RWPE1 (cell line): ENCODE results near the gene PTPN1.

Experiments
- CTCF ChIA-PET: fragments of 350-600 bp; sonication (Branson Sonifier 250); formaldehyde crosslinking; extraction: SDS; loops from one replicate; lab custom pipeline; 2021; lab: Yijun Ruan, JAX
- POLR2A ChIA-PET: fragments of 400-600 bp; formaldehyde crosslinking; extraction: SDS; loops from one replicate; lab custom pipeline; 2020; ENCODE audit warnings: antibody characterized with exemption; ENCODE audit not compliant: low non-redundant PET; lab: Yijun Ruan, JAX
- DNase-seq: peaks from one replicate; pipeline ENCODE4 v3.0.0; 2012; ENCODE audit warnings: low spot score
- H3K27ac ChIP-seq: fragments of 450-650 bp; 2 replicates; pipeline ENCODE4 v1.5.1; 2017
- CTCF ChIP-seq: fragments of 450-650 bp; conservative IDR thresholded peaks from 2 replicates; pipeline ENCODE4 v1.5.1; 2017; ENCODE audit warnings: low read depth, mild to moderate bottlenecking

The PTPN1 gene

DNA sequence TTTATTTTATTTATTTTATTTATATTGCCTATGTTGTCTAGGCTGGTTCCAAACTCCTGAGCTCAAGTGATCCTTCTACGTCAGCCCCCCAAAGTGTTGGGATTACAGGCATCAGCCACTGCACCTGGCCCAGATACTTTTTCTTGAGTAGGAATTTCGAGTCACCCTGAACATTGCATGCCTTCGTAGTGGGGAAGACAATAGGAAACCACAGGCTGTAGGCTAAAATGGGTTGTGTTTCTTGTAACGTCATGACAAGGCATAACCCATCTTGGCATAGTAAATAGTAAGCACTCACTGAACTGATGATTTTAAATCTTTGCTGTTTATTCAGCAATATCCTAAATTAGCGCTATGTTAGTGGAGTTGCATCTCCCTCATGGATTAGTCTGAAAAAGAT lies 34.9 kb downstream of the PTPN1 start:
- DNase-seq, result no peak
- POLR2A ChIA-PET, result no interaction called here
- no peak overlapping the region for H3K27ac ChIP-seq
- CTCF ChIA-PET, result interaction anchor here (0.5 kb wide), 1 partner anchor 67 kb away, joined by 5 read pairs; no protein-coding TSS in a partner anchor
- no peak for TF ChIP-seq CTCF

GRCh38 chr20:50546729-50547314 lies 36.6 kb downstream of the PTPN1 start:
- ChIA-PET CTCF (interaction anchor here (0.9 kb wide), 2 partner anchors 14 to 24 kb away, joined by 3 to 5 read pairs; no protein-coding TSS in a partner anchor), POLR2A (no interaction called here)
- TF ChIP-seq CTCF, result no peak
- DNase-seq, result no peak
- no peak overlapping the region for H3K27ac ChIP-seq

DNA sequence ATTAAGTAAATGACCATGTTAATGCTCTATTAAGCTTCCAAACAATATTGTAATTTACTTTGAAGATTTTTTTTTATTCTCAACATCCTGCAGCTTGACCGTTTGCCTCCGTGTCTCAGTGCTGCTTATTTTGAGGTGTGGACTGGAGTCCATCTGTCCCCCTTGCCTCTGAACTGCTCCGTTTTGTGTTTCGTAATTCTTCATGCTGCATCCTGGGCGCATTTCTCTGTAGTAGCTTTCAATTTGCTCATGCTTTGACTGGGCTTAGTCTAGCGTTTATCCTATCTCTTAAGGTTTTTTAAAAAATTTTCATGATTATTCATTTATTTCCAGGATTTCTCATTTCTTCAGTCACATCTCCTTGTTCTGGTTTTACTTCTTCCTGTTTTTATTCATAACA lies 37.8 kb downstream of the PTPN1 start:
- ChIA-PET CTCF (interaction anchor here (0.5 to 1.2 kb wide), 4 partner anchors 10 to 362 kb away, joined by 3 to 4 read pairs (median 4); no protein-coding TSS in a partner anchor), POLR2A (interaction anchor here (0.7 kb wide), 1 partner anchor 202 kb away, joined by 5 read pairs; no protein-coding TSS in a partner anchor)

DNA sequence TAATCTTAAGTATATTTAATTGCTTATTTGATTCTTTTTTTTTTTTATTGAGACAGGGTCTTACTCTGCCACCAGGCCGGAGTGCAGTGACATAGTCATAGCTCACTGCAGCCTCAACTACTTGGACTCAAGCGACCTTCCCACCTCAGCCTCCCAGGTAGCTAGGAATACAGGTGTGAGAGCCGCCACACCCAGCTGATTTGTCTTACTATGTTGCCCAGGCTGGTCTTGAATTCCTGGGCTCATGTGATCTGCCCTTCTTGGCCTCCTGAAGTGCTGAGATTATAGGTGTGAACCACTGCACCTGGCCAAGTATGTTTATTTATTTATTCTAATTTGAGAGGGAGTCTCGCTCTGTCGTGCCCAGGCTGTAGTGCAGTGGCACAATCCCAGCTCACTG lies 38.2 kb downstream of the PTPN1 start:
- no peak for TF ChIP-seq CTCF
- DNase-seq, result no peak
- ChIA-PET CTCF (interaction anchor here (0.6 to 1.2 kb wide), 5 partner anchors 9 to 362 kb away, joined by 3 to 4 read pairs (median 3); no protein-coding TSS in a partner anchor), POLR2A (no interaction called here)
- H3K27ac ChIP-seq, result peak overlapping the region; percentile 30

More for the DNA sequence above, 37.8 kb downstream of the PTPN1 start:
- H3K27ac ChIP-seq, result no peak overlapping the region
- DNase-seq, result no peak
- no peak for TF ChIP-seq CTCF

GRCh38 chr20:50550531-50550930 lies 40.3 kb downstream of the PTPN1 start:
- POLR2A ChIA-PET, result interaction anchor here (0.6 kb wide), 1 partner anchor 20 kb away, joined by 7 read pairs; no protein-coding TSS in a partner anchor
- CTCF ChIA-PET, result interaction anchor here (0.6 to 1.8 kb wide), 5 partner anchors 9 to 666 kb away, joined by 3 to 5 read pairs (median 4); partner anchors contain the start of gene BCAS4
- no peak for TF ChIP-seq CTCF
- no peak overlapping the region for H3K27ac ChIP-seq
- DNase-seq, result no peak

DNA sequence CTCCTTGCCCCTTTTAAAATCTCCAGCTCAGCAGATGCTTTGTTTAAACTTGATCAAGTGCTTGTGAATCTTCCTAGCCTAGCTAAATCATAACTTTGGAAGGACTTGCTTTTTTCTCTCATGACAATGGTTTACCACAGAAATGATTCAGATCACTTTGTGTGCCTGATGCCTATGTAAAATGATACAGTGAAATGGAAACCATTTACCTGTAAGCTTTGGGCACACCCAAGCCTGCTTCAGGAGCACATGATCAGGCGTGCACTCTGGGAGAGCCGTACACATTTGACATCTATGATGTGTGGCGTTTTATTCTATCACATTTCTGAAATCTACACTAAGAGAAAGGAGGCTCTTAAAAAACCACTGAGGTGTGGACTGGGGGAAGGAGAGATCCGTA lies 41.1 kb downstream of the PTPN1 start:
- DNase-seq, result no peak
- ChIA-PET POLR2A (interaction anchor here (0.5 kb wide), 1 partner anchor 25 kb away, joined by 3 read pairs; no protein-coding TSS in a partner anchor), CTCF (interaction anchor here (0.6 to 1.8 kb wide), 3 partner anchors 10 to 68 kb away, joined by 4 to 5 read pairs (median 4); no protein-coding TSS in a partner anchor)

More for the DNA sequence above, 41.1 kb downstream of the PTPN1 start:
- H3K27ac ChIP-seq, result no peak overlapping the region
- TF ChIP-seq CTCF, result no peak
